GM19351 (cell line): Measurements from ENCODE around the gene PADI3.

Source experiments
- ATAC-seq: cut with Tn5 transposase; IDR thresholded peaks from one replicate; pipeline ENCODE4 v1.9.1; 2021; ENCODE audit warnings: mild to moderate bottlenecking, moderate library complexity; ENCODE audit not compliant: unreplicated experiment

PADI3 gene

GRCh38 chr1:17295292-17295691 lies 46.4 kb downstream of the PADI3 start:
- no peak for ATAC-seq

DNA sequence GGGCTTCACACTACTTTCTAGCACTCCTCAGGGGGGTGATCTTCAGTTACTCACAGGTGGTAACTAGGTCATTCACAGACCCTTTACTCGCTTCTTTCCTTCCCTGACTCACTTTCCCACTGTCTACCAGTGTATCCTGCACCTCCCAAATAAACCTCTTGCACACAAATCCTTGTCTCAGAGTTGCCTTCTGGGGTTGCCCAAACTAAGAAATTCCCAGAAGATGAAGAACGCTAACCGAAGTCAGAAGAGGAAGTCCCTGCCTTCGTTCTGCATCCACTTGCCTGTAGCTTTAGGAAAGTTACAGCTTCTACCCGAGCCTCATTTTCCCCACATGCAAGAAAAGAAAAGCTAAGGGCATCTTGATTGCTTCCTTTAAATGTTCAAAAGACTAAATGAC lies 47.2 kb downstream of the PADI3 start:
- ATAC-seq, result no peak

DNA sequence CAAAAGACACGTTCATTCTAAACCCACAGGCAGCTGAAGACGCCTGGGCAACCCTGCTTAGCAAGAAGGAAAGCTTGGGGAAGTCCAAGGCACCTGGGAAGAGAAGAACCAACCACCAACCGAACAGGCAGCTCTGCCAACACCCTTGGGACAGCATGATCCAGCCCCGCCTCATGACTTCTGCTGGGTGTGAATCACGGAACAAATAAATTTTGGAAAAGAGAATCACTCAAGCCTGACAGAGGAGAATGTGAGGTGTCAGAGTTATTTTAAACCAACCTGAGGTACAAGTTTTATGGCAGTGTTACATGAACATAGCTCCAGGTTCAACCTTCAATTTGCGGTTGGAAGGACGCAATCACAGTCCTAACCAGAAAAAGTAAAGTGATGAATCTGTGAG lies 49.1 kb downstream of the PADI3 start:
- no peak for ATAC-seq

- no peak for ATAC-seq
These were observed 52.9 kb downstream of the PADI3 start for GRCh38 chr1:17301767-17302166.

- no peak for ATAC-seq
These were observed 55.4 kb downstream of the PADI3 start for GRCh38 chr1:17304151-17304825.

DNA sequence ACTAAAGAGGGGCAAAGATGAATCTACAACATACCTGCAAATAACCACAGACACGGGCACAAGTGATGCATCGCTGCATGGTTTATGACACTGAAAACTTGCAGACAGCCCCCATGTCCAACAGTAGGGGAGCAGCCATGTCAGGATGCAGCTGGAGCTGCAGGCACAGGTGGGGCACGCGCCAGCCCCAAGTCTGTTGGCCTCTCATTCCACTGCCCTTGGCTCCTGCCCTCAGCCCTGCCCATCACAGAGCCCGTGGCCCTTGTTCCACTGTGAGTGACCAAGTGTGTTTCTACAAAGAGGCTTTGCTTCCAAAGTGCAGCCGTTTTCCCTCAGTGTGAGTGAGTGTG lies 55.9 kb downstream of the PADI3 start:
- no peak for ATAC-seq

DNA sequence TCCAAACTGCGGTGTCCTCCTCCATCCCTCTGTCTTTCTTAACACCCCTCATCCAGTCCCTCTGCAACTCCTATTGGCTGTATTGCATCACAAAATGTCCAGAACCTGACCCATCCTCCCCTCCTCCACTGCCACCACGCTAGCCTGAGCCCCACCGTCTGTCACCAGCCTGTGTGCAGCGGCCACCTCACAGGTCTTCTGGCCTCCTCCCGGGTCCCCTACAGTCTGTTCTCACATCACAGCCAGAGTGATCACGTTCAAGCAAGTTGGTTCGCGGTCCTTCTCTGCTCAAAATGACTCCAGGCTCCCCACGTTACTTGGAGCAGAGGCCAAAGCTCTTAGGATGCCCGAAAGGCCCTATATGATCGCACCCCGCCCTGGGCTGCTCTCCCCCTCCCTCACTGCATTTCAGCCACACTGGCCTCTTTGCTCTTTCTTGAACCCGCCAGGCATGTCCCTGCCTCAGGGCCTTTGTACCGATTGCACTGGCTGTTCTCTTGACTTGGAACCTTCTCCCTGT lies 56.7 kb downstream of the PADI3 start:
- ATAC-seq, result no peak

DNA sequence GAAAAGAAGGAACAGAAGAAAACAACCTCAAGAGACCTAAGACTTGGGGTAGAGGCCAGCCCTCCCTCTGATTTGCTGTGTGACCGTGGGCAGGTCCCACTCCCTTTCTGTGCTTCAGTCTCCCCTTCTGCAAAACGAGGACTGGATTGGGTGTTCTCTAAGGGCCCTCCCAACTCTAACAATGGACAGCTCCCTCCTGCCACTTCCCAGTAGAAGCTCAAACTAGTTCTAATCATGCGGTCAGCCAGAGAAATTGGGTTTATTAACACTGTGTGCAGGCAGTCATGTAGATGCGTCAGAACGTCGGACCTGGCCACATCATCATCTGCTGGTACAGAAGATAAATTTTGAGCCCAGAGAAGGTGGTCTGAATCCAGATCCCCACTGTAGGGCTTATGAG lies 57.5 kb downstream of the PADI3 start:
- no peak for ATAC-seq

- ATAC-seq, result no peak
These were observed 58.0 kb downstream of the PADI3 start for GRCh38 chr1:17306921-17307320.

GRCh38 chr1:17307329-17307728 lies 58.4 kb downstream of the PADI3 start:
- ATAC-seq, result no peak

DNA sequence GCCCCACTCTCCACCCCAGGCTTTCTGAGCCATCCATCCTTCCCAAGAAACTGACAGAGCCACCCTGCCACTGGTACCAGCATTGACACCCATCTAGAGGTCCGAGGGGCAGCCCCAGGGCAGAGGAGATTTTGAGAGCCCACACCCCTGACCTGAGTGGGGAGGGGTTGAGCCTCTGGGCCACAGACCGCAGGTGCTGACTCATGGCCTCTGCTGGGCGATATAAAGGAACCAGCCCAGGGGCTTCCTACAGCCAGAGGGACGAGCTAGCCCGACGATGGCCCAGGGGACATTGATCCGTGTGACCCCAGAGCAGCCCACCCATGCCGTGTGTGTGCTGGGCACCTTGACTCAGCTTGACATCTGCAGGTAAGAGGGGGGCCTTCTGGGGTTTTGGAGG lies 59.0 kb downstream of the PADI3 start, which contains the start of gene PADI4:
TSS of gene PADI4 (plus strand) at position 252 of the 400 bp plus-strand sequence. CDS start at position 278, 26 bp downstream.
- no peak for ATAC-seq

GRCh38 chr1:17308593-17308992 lies 59.7 kb downstream of the PADI3 start:
- no peak for ATAC-seq

DNA sequence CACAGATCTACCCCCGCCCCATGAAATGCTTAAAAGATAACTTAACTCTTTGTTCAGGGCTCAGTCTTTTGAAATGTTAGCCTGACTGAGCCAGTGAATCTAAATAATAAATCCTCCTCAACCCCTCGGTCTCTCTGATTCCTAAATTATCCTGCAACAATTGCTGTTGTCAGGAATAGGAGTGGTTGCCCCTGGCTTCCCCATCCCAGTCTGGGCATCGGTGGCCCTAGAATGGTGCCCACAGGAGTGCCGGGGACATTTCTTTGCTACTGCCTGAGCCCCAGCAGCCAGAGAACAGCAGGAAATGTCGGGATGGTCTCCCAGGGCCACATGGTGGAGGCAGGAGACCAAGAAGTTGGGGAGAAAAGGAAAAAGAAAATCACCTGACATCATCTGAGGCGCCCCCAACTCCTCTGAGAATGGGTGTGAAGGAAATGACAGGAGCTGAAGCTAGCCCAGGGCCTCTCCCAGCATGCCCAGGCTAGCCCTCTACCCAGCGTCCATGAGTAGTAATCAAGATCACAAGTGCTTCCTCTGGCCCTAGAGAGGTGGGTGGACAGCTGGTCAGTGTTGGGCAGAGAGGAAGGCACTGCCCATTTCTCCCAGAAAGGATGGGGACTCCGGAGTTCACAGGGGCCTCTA lies 60.6 kb downstream of the PADI3 start:
- ATAC-seq, result no peak

GRCh38 chr1:17310068-17310640 lies 61.3 kb downstream of the PADI3 start:
- no peak for ATAC-seq

DNA sequence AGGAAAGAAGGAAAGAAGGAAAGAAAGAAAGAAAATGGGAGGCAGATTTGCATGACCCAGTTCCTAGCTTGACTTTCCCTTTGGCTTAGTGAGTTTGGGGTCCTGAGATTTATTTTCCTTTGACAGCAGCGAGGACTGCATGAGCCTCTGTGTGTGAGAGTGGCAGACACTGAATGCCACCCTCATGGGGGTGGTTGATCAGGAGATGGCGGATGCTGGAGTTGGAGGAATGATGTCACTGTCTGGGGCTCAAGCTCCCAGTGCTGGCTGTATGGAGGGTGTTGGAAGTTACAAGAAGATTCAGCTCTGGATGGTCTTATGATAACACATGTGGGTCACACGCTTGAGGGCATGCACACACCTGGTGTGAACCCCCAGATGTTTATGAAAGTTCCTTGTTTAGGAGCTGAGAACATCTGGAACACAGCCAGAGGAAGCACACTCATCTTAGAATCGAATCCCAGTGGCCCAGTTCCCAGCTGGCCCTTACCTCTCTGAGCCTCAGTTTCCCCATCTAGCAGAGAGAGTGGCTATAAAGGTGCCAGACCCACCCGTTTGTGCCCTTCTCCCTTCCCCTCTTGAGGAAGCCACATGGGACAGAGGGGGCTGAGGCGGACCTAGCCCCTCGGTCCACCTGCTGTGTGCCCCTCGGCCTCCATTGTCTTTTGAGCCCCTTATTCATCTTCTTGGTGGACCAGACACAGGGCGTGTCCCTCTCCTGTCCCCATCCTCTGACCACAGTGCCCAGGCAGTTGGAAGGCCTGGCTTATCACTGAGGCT lies 64.8 kb downstream of the PADI3 start:
- no peak for ATAC-seq

DNA sequence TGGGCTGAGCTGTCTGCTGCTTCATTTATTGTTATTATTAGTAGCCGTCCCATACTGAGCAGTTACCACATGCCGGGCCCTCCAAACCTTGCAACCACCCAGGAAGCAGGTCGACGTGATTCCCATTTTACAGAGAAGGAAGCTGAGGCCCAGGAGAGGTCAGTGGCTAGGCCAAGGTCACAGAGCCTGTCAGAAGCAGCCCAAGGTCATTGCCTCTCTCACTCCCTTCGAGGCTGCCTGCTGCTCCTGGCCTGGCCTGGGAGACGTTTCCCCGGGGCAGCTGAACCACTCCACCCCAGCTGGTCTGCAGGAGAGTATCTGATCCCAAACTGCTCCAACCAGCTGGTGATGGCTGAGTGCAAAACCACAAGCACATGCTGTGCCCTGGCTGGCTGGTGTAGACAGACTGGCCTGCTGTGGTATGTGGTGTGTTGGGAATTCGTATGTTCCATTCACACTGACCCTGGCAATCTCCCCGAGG lies 65.6 kb downstream of the PADI3 start:
- ATAC-seq, result no peak

DNA sequence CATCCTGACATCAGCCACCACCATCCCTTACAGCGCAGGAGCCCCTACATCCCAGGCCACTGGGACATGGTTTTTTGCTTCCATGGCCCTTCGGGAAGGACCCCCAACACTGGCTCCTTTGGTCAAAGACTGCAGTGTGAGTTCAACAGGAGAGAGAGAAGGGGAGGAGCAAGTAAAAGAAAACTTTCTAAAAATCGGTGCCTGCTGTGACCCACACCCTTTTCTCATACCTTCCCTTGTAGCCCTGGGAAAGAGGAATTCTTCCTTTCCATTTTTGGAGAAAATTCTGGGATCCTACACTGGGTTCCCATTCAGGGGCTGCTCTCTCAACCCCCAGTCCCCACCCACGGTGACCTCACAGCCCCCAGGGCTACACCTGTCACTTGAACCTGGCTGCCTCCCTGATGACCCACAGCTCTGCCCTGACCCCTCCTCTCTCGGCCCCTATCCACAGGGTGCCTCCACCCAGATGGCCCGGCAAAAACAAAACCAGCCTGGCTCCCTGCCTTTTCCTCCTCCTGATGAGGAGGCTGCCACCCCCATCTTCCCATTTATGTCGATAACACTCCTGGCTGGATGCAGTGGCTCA lies 66.7 kb downstream of the PADI3 start:
- no peak for ATAC-seq

GRCh38 chr1:17316704-17317103 lies 67.8 kb downstream of the PADI3 start:
- ATAC-seq, result no peak

GRCh38 chr1:17318262-17318661 lies 69.4 kb downstream of the PADI3 start:
- no peak for ATAC-seq

DNA sequence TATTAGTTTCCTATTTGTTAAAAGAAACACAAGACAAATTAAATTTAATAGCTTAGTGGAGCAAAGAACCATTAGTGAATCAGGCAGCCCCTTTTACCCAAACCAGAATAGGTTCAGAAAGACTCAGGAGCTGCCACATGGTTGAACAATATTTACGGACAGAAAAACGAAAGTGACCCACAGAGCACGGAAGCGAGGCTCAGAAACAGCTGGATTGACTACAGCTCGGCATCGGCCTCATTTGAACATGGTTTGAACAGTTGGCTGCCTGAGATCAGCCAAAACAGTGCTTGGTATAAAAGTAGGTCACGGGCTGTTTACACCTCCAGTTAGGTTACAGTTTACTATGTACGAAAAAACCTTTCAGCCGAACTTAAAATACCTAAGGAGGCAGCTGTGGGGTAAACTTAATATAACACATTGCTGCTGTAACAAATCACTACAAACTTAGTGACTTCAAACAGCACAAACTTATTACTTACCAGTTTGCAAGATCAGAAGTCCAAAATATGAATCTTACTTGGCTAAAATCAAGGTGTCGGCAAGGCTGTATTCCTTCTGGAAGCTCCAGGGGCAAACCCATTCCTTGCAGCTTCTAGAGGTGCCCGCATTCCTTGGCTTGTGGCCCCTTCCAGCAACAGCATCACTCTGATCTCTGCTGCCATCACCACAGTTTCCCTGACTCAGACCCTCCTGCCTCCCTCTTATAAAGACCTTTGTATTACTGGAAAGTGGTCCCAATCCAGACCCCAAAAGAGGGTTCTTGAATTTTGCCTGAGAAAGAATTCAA lies 70.9 kb downstream of the PADI3 start:
- ATAC-seq, result no peak
